IPS-18c (cell line): ENCODE measurements around the gene KSR1.

Experiments
- H3K4me3 ChIP-seq: 2 replicates; pipeline ENCODE4 v1.7.0; 2013; ENCODE audit warnings: low read depth, mild to moderate bottlenecking, low read length, moderate library complexity; ENCODE audit not compliant: insufficient read depth
- H3K9me3 ChIP-seq: one replicate; pipeline ENCODE4 v1.6.1; 2013; ENCODE audit warnings: mild to moderate bottlenecking, low read length, moderate library complexity; ENCODE audit not compliant: control insufficient read depth, insufficient read depth

KSR1 gene

GRCh38 chr17:27608328-27609230, 152.3 kb downstream of the KSR1 start:
- Histone ChIP-seq H3K4me3 (no peak overlapping the region), H3K9me3 (no peaks in the 10 kb centered on the region)

GRCh38 chr17:27609611-27610303, 153.5 kb downstream of the KSR1 start:
- Histone ChIP-seq H3K4me3 (no peak overlapping the region), H3K9me3 (no peaks in the 10 kb centered on the region)

- Histone ChIP-seq H3K4me3 (no peak overlapping the region), H3K9me3 (no peaks in the 10 kb centered on the region)
These were observed 154.0 kb downstream of the KSR1 start for GRCh38 chr17:27610304-27610677.

GRCh38 chr17:27612160-27612770, 156.0 kb downstream of the KSR1 start:
- Histone ChIP-seq H3K4me3 (no peak overlapping the region), H3K9me3 (no peaks in the 10 kb centered on the region)

- H3K4me3 ChIP-seq = no peak overlapping the region
These were observed 157.2 kb downstream of the KSR1 start for GRCh38 chr17:27613433-27613832.

GRCh38 chr17:27615121-27615520, 158.9 kb downstream of the KSR1 start:
- H3K9me3 ChIP-seq = no peaks in the 10 kb centered on the region
- H3K4me3 ChIP-seq = no peak overlapping the region

More at GRCh38 chr17:27613433-27613832, 157.2 kb downstream of the KSR1 start:
- H3K9me3 ChIP-seq = no peaks in the 10 kb centered on the region

GRCh38 chr17:27616414-27616813, 160.2 kb downstream of the KSR1 start:
- H3K9me3 ChIP-seq = no peaks in the 10 kb centered on the region
- no peak overlapping the region for H3K4me3 ChIP-seq

GRCh38 chr17:27618417-27618816, 162.2 kb downstream of the KSR1 start:
- Histone ChIP-seq H3K9me3 (no peaks in the 10 kb centered on the region), H3K4me3 (no peak overlapping the region)

- H3K4me3 ChIP-seq = no peak overlapping the region
- H3K9me3 ChIP-seq = no peaks in the 10 kb centered on the region
These were observed 164.5 kb downstream of the KSR1 start for GRCh38 chr17:27620721-27621120.

GRCh38 chr17:27621536-27621935, 165.3 kb downstream of the KSR1 start:
- H3K4me3 ChIP-seq = no peak overlapping the region
- H3K9me3 ChIP-seq = no peaks in the 10 kb centered on the region

- no peaks in the 10 kb centered on the region for H3K9me3 ChIP-seq
- no peak overlapping the region for H3K4me3 ChIP-seq
These were observed 165.8 kb downstream of the KSR1 start for GRCh38 chr17:27621942-27622559.

- no peak overlapping the region for H3K4me3 ChIP-seq
- H3K9me3 ChIP-seq = no peaks in the 10 kb centered on the region
These were observed 166.7 kb downstream of the KSR1 start for GRCh38 chr17:27622986-27623385.

- Histone ChIP-seq H3K9me3 (no peaks in the 10 kb centered on the region), H3K4me3 (no peak overlapping the region)
These were observed 167.4 kb downstream of the KSR1 start for GRCh38 chr17:27623614-27624013.

- no peaks in the 10 kb centered on the region for H3K9me3 ChIP-seq
- H3K4me3 ChIP-seq = no peak overlapping the region
These were observed 168.3 kb downstream of the KSR1 start for GRCh38 chr17:27624539-27624938.

- Histone ChIP-seq H3K9me3 (no peaks in the 10 kb centered on the region), H3K4me3 (no peak overlapping the region)
These were observed 169.6 kb downstream of the KSR1 start for GRCh38 chr17:27625856-27626255.

- no peak overlapping the region for H3K4me3 ChIP-seq
- H3K9me3 ChIP-seq = no peaks in the 10 kb centered on the region
These were observed 171.3 kb downstream of the KSR1 start for GRCh38 chr17:27627514-27627913.

GRCh38 chr17:27628376-27628775, 172.1 kb downstream of the KSR1 start:
- H3K9me3 ChIP-seq = peaks cover under 1% of the 10 kb centered on the region
- no peak overlapping the region for H3K4me3 ChIP-seq
